Measurements from ENCODE around the gene SIM2.

The SIM2 gene

GRCh38 chr21:36672737-36673136 is 26.2 kb upstream of the SIM2 start:
- TF ChIP-seq CTCF (IDR thresholded peaks at IDR 0.05; ENCODE audit: borderline replicate concordance, extremely low read depth, low read length, poor library complexity, severe bottlenecking) (no peak), EZH2 (IDR thresholded peaks at IDR 0.05; ENCODE audit: borderline replicate concordance, low read depth, low read length, severe bottlenecking) (no peak)
- Histone ChIP-seq H2AFZ (ENCODE audit: low read depth, low read length) (no peak overlapping the region), H3K27me3 (ENCODE audit: insufficient read depth, low read length, poor library complexity) (peaks cover 3% of the 10 kb centered on the region), H3K36me3 (ENCODE audit: insufficient read depth, low read length) (no peaks in the 10 kb centered on the region), H3K79me2 (ENCODE audit: insufficient read depth, low read length) (no peaks in the 10 kb centered on the region), H3K9ac (ENCODE audit: low read depth, low read length) (no peak overlapping the region), H3K27ac (ENCODE audit: low read length) (no peak overlapping the region), H3K4me3 (ENCODE audit: low read depth in 1 of 2, low read length in 2 of 2) (no peak overlapping the region), H3K4me1 (ENCODE audit: insufficient read depth, low read length) (no peaks in the 10 kb centered on the region), H3K9me3 (ENCODE audit: insufficient read depth, low read length, severe bottlenecking) (no peaks in the 10 kb centered on the region), H3K4me2 (ENCODE audit: insufficient read depth, low read length) (no peak overlapping the region), H4K20me1 (ENCODE audit: insufficient read depth, low read length) (no peaks in the 10 kb centered on the region)
- DNase-seq (no peak), ATAC-seq (ENCODE audit: insufficient read depth, low read depth) (no peak)

- Histone ChIP-seq H4K20me1 (ENCODE audit: insufficient read depth, low read length) (no peaks in the 10 kb centered on the region), H3K4me1 (ENCODE audit: insufficient read depth, low read length) (no peaks in the 10 kb centered on the region), H3K9me3 (ENCODE audit: insufficient read depth, low read length, severe bottlenecking) (peaks cover 7% of the 10 kb centered on the region), H3K36me3 (ENCODE audit: insufficient read depth, low read length) (no peaks in the 10 kb centered on the region), H3K4me3 (ENCODE audit: low read depth in 1 of 2, low read length in 2 of 2) (no peak overlapping the region), H3K79me2 (ENCODE audit: insufficient read depth, low read length) (no peaks in the 10 kb centered on the region), H3K27me3 (ENCODE audit: insufficient read depth, low read length, poor library complexity) (peaks cover 3% of the 10 kb centered on the region), H3K4me2 (ENCODE audit: insufficient read depth, low read length) (no peak overlapping the region), H3K27ac (ENCODE audit: low read length) (no peak overlapping the region), H3K9ac (ENCODE audit: low read depth, low read length) (no peak overlapping the region), H2AFZ (ENCODE audit: low read depth, low read length) (no peak overlapping the region)
- no peak for TF ChIP-seq CTCF (IDR thresholded peaks at IDR 0.05; ENCODE audit: borderline replicate concordance, extremely low read depth, low read length, poor library complexity, severe bottlenecking)
- no peak for TF ChIP-seq EZH2 (IDR thresholded peaks at IDR 0.05; ENCODE audit: borderline replicate concordance, low read depth, low read length, severe bottlenecking)
- DNase-seq = no peak
- no peak for ATAC-seq (ENCODE audit: insufficient read depth, low read depth)
Measured at GRCh38 chr21:36676039-36676950, 22.6 kb upstream of the SIM2 start.

- no peaks in the 10 kb centered on the region for H3K36me3 ChIP-seq (ENCODE audit: insufficient read depth, low read length)
- H3K4me3 ChIP-seq (ENCODE audit: low read depth in 1 of 2, low read length in 2 of 2) = no peak overlapping the region
- H3K79me2 ChIP-seq (ENCODE audit: insufficient read depth, low read length) = no peaks in the 10 kb centered on the region
- no peak for TF ChIP-seq EZH2 (IDR thresholded peaks at IDR 0.05; ENCODE audit: borderline replicate concordance, low read depth, low read length, severe bottlenecking)
- DNase-seq (no peak), ATAC-seq (ENCODE audit: insufficient read depth, low read depth) (no peak)
- H3K27ac ChIP-seq (ENCODE audit: low read length) = no peak overlapping the region
- H3K9me3 ChIP-seq (ENCODE audit: insufficient read depth, low read length, severe bottlenecking) = peaks cover 7% of the 10 kb centered on the region
- no peak overlapping the region for H2AFZ ChIP-seq (ENCODE audit: low read depth, low read length)
- H3K4me1 ChIP-seq (ENCODE audit: insufficient read depth, low read length) = no peaks in the 10 kb centered on the region
- H3K27me3 ChIP-seq (ENCODE audit: insufficient read depth, low read length, poor library complexity) = peaks cover 3% of the 10 kb centered on the region
- H4K20me1 ChIP-seq (ENCODE audit: insufficient read depth, low read length) = no peaks in the 10 kb centered on the region
- no peak overlapping the region for H3K9ac ChIP-seq (ENCODE audit: low read depth, low read length)
- H3K4me2 ChIP-seq (ENCODE audit: insufficient read depth, low read length) = no peak overlapping the region
Measured at GRCh38 chr21:36677443-36677842, 21.5 kb upstream of the SIM2 start.

GRCh38 chr21:36678538-36678937 is 20.4 kb upstream of the SIM2 start:
- no peak overlapping the region for H3K9ac ChIP-seq (ENCODE audit: low read depth, low read length)
- no peaks in the 10 kb centered on the region for H3K79me2 ChIP-seq (ENCODE audit: insufficient read depth, low read length)
- no peak for TF ChIP-seq EZH2 (IDR thresholded peaks at IDR 0.05; ENCODE audit: borderline replicate concordance, low read depth, low read length, severe bottlenecking)
- TF ChIP-seq CTCF (IDR thresholded peaks at IDR 0.05; ENCODE audit: borderline replicate concordance, extremely low read depth, low read length, poor library complexity, severe bottlenecking) = no peak
- H3K27me3 ChIP-seq (ENCODE audit: insufficient read depth, low read length, poor library complexity) = peaks cover 3% of the 10 kb centered on the region
- no peak overlapping the region for H3K4me3 ChIP-seq (ENCODE audit: low read depth in 1 of 2, low read length in 2 of 2)
- ATAC-seq (ENCODE audit: insufficient read depth, low read depth) (no peak), DNase-seq (no peak)
- H3K36me3 ChIP-seq (ENCODE audit: insufficient read depth, low read length) = no peaks in the 10 kb centered on the region
- H3K4me1 ChIP-seq (ENCODE audit: insufficient read depth, low read length) = no peaks in the 10 kb centered on the region
- H3K4me2 ChIP-seq (ENCODE audit: insufficient read depth, low read length) = no peak overlapping the region
- H3K27ac ChIP-seq (ENCODE audit: low read length) = no peak overlapping the region
- H2AFZ ChIP-seq (ENCODE audit: low read depth, low read length) = no peak overlapping the region
- H3K9me3 ChIP-seq (ENCODE audit: insufficient read depth, low read length, severe bottlenecking) = peaks cover 7% of the 10 kb centered on the region
- H4K20me1 ChIP-seq (ENCODE audit: insufficient read depth, low read length) = no peaks in the 10 kb centered on the region

Data from DND-41 (cell line).